ENCODE measurements around the gene SLU7.
"Not testable (repeated sequence)": the region's sequence is repeated elsewhere in the genome, so short reads cannot be mapped to it uniquely, and the experiment has no call there.

The SLU7 gene

DNA sequence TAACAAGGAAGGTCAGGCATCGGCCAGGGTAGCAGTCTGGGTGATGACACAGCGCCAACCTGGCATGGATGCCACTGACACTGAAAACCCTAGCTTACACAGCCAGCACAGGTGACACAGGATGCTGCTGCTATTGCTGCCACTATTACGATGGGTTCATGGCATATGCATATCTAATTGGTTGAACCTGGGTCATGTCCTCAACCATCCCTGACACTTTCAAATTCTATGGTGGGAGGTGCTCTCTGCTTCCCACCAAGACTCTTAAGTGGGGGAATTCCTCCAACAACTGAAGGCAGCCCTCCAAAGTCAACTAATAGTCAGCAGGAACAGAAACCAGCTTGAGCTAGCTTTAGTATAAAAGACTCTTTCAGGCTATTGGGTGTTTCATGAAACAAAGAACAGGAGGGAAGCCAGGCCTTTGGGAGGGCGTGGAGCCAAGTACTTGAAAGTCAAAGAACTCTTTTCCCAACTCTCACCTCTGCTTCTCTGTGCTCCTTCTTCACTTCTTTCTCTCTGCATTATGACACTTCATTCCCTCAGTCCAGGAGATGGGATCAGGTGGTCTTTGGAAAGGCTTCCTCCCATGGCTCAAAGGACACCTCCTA, 24.0 kb upstream of the SLU7 start:
- TF ChIP-seq, protein P1, sequence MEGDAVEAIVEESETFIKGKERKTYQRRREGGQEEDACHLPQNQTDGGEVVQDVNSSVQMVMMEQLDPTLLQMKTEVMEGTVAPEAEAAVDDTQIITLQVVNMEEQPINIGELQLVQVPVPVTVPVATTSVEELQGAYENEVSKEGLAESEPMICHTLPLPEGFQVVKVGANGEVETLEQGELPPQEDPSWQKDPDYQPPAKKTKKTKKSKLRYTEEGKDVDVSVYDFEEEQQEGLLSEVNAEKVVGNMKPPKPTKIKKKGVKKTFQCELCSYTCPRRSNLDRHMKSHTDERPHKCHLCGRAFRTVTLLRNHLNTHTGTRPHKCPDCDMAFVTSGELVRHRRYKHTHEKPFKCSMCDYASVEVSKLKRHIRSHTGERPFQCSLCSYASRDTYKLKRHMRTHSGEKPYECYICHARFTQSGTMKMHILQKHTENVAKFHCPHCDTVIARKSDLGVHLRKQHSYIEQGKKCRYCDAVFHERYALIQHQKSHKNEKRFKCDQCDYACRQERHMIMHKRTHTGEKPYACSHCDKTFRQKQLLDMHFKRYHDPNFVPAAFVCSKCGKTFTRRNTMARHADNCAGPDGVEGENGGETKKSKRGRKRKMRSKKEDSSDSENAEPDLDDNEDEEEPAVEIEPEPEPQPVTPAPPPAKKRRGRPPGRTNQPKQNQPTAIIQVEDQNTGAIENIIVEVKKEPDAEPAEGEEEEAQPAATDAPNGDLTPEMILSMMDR (IDR thresholded peaks at IDR 0.05; ENCODE audit: insufficient read depth, low read depth, low read length, missing control alignments): no peak
- H3K4me3 ChIP-seq (ENCODE audit: low read length): no peak overlapping the region
- no peak for DNase-seq (ENCODE audit: low read depth)

DNA sequence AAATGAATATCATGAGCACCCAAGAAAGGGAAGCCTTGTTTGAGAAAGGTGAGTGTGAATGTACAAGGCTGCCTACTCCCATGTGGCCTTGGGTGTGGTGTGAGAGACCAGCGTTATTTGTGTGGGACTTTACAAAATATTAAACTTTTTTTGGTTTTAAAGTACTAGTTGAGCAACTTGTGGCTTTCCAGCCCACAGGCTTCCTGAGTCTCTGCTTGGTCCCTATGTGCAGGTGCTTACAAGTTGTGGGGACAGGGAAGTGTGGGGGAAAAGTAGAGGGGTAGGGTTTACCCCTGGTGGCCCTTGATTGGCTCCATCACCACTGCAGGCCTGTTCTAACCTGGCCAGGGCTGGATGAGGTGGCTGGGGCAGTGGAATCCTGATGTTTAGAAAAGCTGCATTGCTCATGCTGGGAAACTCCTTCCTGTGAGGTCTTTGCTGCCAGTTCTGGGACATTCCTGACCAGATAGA, 22.5 kb upstream of the SLU7 start:
- TF ChIP-seq, protein P1 (IDR thresholded peaks at IDR 0.05; ENCODE audit: insufficient read depth, low read depth, low read length, missing control alignments): no peak
- peak; percentile 51 for DNase-seq (ENCODE audit: low read depth)
- H3K4me3 ChIP-seq (ENCODE audit: low read length): no peak overlapping the region

DNA sequence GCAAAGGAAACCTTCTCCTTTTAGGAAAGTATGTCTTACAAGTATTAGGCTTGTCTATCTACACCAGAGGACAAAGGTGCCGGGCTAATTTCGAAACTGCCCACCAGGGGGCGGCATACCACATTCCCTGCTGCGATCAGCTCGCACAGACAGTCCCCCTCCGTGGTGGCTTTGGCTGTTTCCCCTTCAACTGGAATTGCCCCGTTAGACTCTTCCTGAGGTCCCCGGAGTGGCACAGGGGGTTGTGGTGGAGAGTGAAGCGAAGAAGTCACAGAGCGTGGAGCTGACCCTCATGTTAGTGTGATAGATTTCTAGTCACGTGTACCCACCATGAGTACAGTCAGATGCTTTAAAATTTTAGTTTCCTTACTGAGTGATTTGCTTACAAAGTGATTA, 20.3 kb upstream of the SLU7 start:
- peak; percentile 76 for DNase-seq (ENCODE audit: low read depth)
- peak overlapping the region; percentile 39 for H3K4me3 ChIP-seq (ENCODE audit: low read length)
- TF ChIP-seq, protein P1 (IDR thresholded peaks at IDR 0.05; ENCODE audit: insufficient read depth, low read depth, low read length, missing control alignments): peak; percentile 90

DNA sequence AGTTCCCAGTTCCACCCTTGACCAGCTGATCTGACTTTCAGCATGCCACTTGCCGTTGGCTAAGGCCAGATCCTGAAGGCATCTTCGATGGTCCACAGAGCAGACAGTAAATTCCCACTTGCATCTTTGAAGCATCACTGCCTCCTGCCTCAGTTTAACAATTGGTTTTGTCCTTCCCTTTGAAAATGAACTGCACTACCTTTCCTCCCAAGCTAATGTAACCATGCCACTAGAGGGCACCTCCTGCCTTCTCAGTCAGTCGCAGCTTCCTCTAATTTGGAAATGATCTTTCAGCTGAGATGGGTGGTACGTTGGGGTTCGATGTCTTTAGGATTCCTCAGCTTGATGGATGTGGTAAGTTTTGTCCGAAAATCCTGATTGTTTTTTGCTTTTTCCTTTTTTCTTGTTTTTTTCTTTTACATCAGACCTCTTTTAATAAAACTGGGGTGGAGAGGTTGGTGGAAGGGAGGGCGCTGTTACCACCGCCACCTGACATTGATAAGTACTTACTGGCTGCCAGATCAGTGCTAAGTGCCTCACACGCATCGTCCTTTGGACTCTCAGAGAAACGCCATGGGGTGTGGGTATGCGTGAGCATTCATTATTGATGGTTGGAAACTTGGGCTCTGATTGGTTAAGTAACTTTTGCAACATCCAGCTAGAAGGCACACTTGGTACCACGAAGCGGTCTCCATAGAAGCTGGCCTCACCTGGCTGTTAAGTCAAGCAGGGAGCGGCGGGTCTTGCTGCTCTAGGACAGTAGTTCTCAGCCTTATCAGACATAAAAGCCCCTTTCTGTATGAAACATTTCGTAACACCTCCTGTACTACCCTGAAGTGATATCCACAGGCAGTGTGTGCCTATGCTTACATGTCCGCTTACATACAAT, 19.7 kb upstream of the SLU7 start:
- TF ChIP-seq, protein P1 (IDR thresholded peaks at IDR 0.05; ENCODE audit: insufficient read depth, low read depth, low read length, missing control alignments): peak; percentile 93
- peak; percentile 73 for DNase-seq (ENCODE audit: low read depth)
- peak overlapping the region; percentile 39 for H3K4me3 ChIP-seq (ENCODE audit: low read length)

DNA sequence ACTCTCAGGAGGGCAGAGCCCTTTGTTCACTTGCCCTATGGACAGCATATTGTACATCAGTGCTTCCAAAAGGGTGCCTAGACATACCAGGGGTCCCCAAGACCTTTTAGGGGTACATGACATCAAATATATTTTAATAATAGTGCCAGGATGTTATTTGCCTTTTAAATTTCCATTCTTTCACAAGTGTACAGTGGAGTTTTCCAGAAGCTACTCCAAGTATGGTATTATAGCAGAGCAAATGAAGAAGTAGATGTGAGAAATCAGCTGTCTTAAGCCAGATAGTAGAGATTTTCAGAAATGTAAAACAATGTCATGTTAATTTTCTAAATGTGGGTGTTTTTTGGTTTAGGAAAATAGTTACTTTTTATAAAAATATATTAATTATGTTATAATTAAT, 18.4 kb upstream of the SLU7 start:
- TF ChIP-seq, protein P1 (IDR thresholded peaks at IDR 0.05; ENCODE audit: insufficient read depth, low read depth, low read length, missing control alignments): no peak
- no peak overlapping the region for H3K4me3 ChIP-seq (ENCODE audit: low read length)
- DNase-seq (ENCODE audit: low read depth): no peak

DNA sequence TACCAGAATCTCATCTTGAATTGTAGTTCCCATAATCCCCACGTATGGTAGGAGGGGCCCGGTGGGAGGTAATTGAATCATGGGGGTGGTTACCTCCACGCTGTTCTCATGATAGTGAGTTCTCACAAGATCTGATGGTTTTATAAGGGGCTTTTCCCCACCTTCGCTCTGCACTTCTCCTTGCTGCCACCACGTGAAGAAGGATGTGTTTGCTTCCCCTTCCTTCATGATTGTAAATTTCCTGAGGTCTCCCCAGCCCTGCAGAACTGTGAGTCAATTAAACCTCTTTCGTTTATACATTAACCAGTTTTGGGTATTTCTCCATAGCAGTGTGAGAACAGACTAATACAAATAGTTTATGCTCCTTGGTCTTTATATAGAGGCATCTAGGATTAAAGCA, 17.8 kb upstream of the SLU7 start:
- not testable (repeated sequence) for H3K4me3 ChIP-seq (ENCODE audit: low read length); DNase-seq (ENCODE audit: low read depth)

DNA sequence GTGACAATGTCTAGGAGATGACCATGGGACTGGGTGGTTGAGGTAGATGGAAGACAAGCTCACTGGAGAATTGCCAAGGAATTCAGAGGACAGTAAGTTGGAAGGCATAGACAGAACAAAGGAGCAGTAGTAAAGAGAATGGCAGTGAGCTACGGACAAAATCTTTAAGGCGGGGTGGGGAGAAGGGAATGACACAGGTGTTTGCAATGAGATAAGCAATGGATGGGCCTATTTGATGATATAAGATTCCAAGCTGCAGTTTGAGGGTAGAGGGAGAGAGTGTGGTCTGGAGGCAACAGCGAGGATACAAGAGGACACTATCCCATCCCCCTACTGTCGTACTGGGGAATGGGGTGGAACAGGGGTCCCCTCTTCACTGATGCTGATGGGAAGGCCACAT, 17.1 kb upstream of the SLU7 start:
- no peak for DNase-seq (ENCODE audit: low read depth)
- no peak overlapping the region for H3K4me3 ChIP-seq (ENCODE audit: low read length)
- TF ChIP-seq, protein P1 (IDR thresholded peaks at IDR 0.05; ENCODE audit: insufficient read depth, low read depth, low read length, missing control alignments): no peak

Measured in epithelial cell of esophagus (primary cell).